B cell (primary cell): ENCODE measurements around the gene ORMDL3.

Source experiments
- CTCF ChIP-seq: fragments of 200-600 bp; IDR thresholded peaks from one replicate; pipeline ENCODE4 v1.8.0; 2022; ENCODE audit warnings: antibody characterized with exemption, mild to moderate bottlenecking
- EZH2 ChIP-seq: IDR thresholded peaks from 2 replicates; pipeline ENCODE4 v1.6.1; 2012; ENCODE audit warnings: borderline replicate concordance, low read depth, mild to moderate bottlenecking, moderate library complexity, low read length; ENCODE audit not compliant: insufficient read depth, poor library complexity, severe bottlenecking

- TF ChIP-seq CTCF: no peak
- no peak for TF ChIP-seq EZH2
Measured at GRCh38 chr17:39908789-39909352, 18.5 kb downstream of the ORMDL3 start.
